Urothelium cell line (cell line): ENCODE measurements around the gene TRMT11.
"Not testable (repeated sequence)": the region's sequence is repeated elsewhere in the genome, so short reads cannot be mapped to it uniquely, and the experiment has no call there.

Experiments
- DNase-seq: peaks from one replicate; pipeline ENCODE4 v3.0.0; 2011; ENCODE audit warnings: low spot score, mixed read lengths
- FAIRE-seq: peaks from 2 replicates; lab custom pipeline; 2011; peaks lifted over from hg19 to GRCh38; lab: Jason Lieb, UNC

Gene TRMT11

DNA sequence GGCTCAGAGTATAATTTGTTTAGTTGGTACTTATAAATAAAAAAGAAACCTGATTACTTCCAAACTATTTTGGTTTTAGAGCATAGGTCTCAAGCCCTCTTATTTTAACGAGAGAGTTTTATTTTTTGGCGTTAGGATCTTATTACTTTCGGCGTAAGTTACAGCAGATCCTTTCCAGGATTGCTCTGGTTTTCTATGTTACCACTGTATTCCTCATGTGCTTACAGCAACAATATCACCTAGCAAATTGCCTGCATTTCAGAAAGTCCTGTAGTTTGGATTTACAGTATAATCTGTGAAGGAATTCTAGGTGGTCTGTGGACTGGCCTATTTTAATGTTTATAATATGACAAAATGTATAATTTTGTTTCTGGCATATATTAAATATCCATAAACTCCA is 54.1 kb downstream of the TRMT11 start:
- DNase-seq (no peak), FAIRE-seq (no peak)

DNA sequence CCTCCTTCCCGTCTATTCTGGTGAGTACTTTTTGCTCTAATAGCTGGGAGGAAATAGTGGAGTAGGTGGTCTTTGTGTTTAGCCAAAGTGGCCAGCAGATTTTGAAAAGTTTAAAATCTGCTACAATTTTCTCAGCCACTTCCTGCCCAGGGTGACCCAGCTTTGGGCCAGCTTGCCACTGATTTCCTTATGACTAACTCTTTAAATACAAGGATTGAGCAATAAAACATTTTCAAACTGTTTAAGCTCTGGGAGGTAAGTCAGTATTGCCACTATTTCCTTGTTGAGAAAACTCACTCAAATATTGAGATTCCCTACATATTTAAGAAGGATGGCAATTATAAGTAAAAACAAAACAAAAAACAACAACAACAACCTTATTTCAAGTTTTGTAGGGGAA is 54.5 kb downstream of the TRMT11 start:
- peak; percentile 14 for DNase-seq

DNA sequence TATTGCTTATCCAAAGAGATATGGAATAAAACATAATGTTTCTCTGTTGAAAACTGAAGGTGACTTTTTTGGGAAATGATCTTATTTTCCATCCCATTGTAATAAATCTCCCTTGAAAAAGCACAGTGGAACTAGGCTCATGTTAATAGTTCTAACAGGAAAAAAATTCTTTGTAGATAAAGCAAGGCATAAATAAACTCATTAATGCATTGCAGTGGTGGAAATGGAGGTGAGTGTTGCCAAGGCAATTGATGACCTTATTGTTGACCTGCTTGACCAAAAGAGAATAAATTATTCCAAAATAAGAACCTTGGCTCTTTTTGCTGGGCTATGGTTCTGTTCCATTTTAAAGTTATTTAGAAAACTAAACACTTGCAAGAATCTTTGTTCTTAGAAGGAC is 55.2 kb downstream of the TRMT11 start:
- DNase-seq (no peak), FAIRE-seq (no peak)

More for the DNA sequence above, 54.5 kb downstream of the TRMT11 start:
- FAIRE-seq, result no peak

DNA sequence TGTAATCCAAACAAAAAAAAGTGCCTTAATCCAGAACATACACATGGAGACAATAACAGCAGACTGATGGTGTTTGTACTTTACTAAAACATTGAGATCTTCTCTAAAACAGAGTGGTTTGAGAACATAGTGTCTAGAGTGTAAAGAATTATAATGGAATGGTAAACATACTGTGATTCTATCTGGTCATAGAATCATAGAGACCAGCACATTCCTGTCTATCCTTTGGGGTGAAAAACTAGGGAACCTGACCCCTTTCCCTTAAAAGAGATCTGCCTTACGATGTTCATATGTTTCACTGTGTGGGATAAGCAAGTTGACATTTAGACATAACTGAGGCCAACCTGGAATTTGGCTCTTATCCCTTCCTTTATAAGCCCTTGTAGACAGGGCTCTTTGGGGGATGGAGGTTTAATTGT is 55.7 kb downstream of the TRMT11 start:
- DNase-seq (no peak), FAIRE-seq (no peak)

DNA sequence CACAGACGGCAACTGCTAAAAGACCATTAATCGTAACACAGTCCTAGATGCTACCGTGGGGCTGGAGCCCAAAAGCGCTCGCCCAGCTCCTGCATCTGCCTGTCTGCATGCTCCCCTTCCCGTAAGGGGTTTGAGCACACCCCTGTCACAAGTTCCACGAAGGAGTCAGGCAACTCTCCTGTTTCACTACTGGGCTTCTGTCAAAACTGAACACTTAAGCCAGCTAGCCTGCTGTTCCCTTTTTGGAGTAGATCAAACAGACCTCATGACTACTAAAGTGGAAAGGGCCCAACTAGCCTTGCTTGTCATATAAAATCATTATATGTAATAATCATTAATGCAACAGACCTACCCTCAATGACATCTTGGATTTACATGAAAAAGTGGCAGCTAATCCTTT is 61.3 kb downstream of the TRMT11 start:
- FAIRE-seq (no peak), DNase-seq (no peak)

DNA sequence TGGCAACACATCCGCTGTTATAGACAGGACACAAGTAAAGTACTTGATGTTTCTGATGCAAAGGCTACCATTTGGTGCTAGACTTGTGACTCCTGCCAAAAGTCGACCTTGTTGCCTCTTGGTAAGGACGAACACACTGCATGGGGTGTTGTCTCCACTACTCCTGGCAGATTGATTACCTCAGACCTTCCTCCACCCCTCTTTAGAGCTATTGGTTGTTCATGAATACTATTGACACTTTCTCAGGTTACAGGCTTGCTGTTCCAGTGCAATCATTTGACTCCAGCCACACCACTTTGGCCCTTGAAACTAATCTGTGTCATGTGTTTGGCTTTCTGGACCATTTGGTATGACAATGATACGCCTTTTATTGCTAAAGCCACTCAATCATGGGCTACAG is 62.3 kb downstream of the TRMT11 start:
- DNase-seq (no peak), FAIRE-seq (no peak)

DNA sequence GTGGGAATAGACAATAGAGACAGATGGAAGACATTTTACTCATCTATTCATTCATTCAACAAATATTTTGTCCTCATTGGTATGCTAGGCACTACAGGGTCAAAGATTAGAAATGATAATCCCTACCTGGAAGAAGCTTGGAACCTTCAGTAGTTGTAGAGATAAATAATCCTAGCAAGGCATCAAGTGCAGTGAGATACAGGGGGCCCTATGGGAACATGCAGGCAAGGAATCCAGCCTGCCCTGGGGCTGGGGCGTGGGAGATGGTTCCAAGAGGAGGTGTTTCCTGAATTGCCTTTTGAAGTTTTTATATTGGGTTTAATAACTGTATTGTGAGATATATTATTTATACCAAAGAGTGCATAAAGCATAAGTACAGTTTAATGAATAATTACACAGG is 64.5 kb downstream of the TRMT11 start:
- no peak for DNase-seq
- no peak for FAIRE-seq

DNA sequence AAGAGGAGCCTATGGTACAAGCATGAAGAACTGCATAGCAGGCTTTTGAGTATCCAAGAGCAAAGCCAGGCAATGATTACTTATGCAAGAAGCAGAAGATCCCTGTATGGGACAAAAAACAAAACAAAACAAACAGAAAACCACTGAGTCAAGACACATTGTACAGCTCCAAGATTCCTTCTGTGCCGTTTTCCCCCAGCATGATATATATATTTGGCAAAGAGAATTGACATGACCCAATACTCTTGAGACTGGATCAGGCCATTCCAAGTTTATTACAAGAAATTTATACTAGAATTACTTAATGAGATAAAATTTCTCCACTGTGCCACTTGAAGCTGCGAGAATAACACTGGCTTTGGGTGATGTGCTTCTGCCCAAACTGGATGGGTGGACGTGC is 65.5 kb downstream of the TRMT11 start:
- FAIRE-seq (no peak), DNase-seq (no peak)

DNA sequence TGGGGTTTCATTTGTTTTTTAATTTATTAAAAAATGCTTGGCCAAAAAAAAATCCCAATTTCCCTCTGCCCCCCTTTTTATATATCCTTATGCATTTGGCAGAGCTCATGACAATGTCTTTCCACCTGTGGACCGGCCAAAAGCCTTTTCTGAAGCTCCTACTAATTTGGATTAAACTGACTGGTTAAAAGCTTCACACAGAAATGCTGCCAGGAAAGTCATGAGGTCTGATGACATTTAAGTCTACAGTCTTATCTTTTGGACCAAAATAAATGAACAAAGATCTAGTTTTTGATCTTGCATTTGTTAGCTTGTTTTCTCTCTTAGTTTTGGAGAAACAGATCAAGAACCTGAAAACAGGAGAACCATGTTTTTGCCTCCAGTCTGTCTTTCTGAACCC is 66.1 kb downstream of the TRMT11 start:
- FAIRE-seq, result no peak
- no peak for DNase-seq

DNA sequence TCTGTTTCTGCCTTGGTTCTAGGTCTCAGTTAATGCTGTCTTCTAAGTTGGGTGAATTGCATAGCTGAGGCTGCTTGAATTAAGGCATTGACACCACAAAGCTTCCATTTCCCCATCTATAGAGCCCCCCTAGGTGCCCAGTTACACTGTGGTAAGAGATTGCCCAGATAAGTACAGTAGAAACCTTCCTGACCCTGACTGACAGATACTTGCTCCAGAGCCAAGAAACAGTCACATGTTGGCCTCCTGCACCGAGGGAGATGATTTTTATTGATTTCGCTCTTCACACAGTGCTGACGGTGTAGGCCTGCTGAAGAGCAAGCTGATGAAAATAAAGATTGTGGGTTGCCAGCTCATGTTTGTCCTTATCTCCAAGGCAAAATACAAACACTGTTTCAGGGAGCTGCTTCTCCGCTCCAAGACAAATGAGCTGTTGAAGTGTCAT is 67.9 kb downstream of the TRMT11 start:
- FAIRE-seq (no peak), DNase-seq (no peak)

DNA sequence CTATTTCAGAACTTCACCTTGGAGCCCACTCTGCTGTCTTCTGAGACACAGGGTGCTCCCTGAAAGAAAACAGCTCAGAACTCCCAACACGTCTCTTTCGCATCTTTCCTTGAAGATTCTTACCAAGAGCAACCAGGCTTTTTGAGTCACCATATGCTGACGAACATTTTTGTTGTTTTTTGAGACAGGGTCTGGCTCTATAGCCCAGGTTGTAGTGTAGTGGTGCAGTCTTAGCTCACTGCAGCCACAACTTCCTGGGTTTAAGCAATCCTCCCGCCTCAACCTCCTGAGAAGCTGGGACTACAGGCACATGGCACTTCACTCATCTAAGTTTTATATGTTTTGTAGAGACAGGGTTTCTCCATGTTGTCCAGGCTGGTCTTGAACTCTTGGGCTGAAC is 68.5 kb downstream of the TRMT11 start:
- no peak for FAIRE-seq
- no peak for DNase-seq

DNA sequence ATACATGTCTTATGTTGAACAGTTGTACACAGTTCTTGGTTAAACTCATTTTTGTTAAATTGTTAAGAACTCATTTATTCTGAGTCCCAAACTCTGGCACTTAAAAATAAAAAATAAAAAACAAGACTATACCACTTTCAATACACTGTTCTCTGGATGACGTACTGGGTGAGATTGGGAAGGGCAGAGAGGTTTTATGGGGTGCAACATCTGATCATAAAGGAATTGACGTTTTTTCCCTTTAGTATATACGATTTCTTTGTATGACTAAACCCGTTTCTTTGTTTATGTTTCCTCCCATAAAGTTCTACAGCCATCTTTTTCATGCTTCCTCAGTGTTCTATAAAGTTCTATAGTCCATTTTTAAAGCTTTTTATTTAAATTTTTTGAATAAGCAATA is 69.1 kb downstream of the TRMT11 start:
- DNase-seq (no peak), FAIRE-seq (no peak)

DNA sequence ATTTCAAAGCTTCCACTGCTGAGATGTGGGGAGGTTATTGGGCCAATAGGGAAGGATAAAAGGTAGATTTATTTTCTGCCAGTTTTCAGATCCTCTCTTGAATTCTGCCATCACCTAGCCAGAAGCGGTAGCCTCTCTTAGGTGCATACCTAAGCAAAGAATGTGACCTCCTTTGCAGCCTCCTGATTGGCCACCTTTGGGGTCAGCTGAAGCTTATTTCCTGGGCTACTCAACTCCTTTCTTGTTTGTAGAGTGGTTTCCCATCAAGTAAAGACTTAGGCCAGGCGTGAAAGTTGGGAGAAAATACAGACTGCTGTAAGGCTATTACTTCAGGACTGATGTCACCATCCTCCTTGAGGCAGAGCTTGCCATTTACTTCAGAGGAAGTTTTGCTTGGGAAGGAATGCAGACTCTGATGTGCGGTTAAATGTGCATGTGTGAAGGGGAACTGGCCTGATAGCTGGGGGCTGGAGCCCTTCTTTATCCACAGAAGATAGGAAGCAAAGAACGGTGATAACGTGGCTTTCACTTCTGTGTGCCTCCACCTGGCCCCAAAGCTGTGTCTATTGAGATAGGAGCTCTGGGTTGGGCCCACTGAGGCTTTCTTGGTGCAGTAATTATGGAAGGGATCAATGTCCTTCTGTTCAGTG is 70.1 kb downstream of the TRMT11 start:
- FAIRE-seq, result no peak

DNA sequence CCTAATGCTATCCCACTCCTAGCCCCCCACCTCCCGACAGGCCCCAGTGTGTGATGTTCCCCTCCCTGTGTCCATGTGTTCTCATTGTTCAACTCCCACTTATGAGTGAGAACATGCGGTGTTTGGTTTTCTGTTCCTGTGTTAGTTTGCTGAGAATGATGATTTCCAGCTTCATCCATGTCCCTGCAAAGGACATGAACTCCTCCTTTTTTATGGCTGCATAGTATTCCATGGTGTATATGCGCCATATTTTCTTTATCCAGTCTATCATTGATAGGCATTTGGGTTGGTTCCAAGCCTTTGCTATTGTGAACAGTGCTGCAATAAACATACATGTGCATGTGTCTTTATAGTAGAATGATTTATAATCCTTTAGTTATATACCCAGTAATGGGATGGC is 71.7 kb downstream of the TRMT11 start:
- FAIRE-seq, result not testable (repeated sequence)

More for the DNA sequence above, 70.1 kb downstream of the TRMT11 start:
- no peak for DNase-seq

DNA sequence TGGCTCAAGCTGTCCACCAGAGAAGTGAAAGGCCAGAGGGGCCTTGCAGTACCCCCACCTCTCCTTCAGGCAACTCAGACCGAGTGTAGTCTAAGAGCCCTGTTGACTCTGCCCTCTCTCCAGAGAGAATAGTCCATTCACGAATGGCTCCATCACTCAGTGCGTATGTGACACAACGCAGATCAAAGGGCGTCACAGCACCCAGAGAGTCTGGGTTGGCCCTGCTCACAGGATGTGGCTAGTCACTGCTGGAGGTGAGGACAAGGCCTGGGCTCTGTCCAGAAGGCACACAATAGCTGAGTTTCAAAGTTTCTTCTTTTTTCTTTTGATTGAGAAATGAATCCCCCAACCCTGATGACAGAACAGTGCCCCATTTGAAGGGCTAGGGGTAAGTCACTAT is 74.1 kb downstream of the TRMT11 start:
- DNase-seq (no peak), FAIRE-seq (no peak)

More for the DNA sequence above, 71.7 kb downstream of the TRMT11 start:
- DNase-seq, result not testable (repeated sequence)

DNA sequence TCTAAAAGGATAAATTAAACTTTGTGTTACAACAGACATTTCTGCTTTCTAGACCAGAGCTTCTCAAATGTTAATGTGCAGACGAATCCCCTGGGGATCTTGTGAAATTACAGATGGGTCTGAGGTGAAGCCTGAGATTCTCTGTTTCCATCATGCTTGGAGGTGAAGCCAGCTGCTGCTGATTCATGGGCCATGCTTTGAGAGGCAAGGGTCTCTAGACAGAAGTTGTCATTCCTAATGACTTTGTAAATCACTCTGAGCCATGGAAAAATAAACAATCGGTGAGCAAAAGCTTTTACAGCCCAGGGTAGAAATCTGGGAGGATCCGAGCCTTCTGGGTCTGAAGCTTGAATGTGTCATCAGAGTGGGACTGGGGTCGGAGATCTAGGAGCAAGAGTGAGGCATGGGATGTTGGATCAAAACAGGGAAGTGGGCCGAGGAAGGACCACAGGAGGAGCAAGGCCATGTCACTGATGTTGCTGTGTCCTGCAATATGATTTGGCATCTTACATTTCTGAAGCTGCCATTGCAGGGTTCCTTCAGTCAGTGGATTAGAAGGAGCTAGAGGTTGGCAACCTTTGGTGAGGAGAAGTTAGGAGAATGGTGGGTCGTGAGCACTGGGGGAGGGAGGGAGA is 77.3 kb downstream of the TRMT11 start:
- FAIRE-seq, result no peak
- DNase-seq, result no peak

DNA sequence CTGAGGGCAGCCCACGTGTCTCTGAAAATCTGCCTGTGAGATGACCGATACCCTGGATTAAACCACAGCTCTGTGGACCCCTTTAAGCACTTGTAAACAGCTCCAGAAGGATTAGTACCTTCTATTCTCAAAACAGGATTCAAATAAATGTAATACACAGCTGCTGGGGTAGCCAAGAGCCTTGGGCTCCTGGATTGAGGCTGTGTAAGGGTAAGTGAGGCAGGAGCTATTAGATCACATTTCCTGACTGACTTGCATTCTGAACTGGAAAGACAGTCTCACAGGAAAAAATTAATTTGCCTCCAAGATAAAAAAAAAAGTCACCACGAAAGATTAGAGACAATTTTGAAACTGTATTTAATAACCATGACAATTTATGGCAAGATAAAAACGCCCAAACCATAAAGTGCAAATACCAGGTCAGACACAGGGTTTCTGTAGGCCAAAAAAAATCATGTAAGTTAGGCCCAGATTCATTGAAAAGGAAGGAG is 78.0 kb downstream of the TRMT11 start:
- FAIRE-seq, result no peak
- DNase-seq, result no peak

DNA sequence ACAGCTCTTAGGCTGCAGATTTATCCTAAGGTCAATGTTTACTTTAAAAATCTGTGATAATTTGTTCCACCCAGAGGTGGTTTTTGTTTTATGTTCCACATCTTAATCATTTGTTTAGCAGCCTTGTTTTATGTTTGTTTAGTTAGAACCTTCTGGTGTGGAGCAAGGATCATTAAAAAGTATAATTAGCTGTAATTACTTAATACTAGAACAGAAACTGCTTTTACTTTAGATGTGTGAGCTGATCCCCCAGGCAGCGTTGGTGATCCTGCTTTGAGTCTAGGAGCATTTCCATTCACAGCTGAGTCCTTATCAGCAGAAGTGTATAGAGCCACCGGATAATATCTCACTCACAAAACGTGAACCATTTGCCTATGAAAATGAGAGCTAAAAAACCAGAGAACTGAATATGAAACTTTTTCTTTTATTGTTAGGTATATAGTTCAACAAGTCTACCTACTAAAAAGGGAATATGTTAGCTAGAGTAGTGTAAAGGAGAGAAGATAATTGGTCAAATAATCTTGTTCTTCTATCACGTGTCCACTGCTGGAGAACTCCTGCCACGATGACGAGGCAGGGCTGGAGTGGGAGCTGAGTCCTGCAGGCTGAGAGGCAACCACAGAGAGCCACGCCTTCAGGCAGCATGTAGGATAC is 78.5 kb downstream of the TRMT11 start:
- FAIRE-seq (no peak), DNase-seq (no peak)

DNA sequence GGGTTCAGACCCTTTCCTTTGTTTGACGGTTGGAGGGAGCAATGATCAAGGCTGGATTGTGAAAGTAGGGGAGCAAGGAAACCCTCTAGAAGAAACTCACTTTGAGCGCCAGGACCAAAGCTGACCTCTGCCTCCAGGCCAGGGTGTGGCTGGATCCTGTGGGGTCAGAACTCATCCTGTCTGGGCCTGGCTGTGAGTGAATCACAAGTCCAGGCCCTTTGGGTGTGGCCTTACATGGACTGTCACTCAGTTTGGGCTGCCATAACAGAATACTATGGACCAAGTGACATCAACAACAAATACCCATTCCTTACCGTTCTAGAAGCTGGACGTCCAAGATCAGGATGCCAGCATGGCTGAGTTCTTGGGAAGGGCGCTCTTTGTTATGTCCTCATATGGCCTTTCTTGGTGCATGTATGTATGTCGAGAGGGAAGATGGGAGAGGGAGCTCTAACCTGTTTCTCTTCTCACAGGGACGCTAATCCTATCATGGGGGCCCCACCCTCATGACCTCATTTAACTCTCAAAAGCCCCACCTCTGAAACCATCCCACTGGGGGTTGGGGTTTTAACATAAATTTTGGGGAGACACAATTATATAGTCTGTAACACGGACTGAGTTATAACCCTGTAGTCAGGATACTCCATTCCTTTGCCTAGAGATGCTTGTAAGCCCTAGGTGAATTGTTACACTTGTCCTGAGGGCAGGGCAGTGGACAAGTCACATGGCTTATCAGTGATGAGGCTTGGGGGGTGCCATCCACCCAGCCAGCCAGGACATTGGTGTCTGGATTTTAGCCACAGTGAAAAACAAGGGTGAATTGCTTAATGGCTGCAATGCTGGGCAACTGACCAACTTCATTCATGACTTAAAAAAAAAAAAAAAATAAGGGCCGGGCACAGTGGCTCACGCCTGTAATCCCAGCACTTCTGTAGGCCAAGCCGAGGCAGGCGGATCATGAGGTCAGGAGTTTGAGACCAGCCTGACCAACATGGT is 80.0 kb downstream of the TRMT11 start:
- DNase-seq (no peak), FAIRE-seq (no peak)

DNA sequence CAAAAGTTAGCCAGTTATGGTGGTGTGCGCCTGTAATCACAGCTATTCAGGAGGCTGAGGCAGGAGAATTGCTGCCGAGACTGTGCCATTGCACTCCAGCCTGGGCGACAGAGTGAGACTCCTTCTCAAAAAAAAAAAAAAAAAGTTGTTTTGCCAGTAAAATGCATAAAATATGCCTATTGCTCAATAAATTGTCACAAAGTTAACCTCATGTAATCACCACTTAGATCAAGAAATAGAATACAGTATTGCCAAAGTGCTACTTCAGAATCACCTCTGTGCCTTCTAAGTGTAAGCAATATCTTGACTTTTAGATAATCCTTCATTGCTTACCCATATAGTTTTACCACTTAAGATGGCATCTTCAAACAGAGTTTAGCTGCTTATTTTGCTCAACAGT is 80.7 kb downstream of the TRMT11 start:
- DNase-seq, result no peak

DNA sequence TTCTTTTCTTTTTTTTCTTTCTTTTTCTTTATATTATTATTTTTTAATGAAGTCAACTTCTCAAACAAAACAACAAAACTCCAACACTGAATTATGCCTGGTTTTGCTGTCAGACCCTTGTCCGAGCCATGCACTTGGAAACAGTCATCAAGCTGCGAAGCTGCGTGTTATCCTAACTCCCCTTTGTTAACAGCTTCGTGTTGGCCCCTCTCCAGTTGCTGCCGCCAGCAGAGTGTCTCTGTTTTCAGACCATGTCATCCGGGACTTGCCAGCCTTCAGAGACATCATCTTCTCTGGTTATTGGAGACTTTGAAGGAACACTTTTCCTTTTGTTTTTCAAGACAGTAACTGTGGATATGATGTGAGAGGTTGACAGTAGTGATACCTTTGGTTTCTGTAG is 83.1 kb downstream of the TRMT11 start:
- FAIRE-seq (no peak), DNase-seq (no peak)

More for the DNA sequence above, 80.7 kb downstream of the TRMT11 start:
- FAIRE-seq, result no peak
